Stimulated activated CD8-positive, alpha-beta memory T cell treated with anti-CD3 and anti-CD28 coated beads, Interleukin-12 subunit alpha, Interleukin-12 subunit beta, amount 100 ng/mL, for 4 hours (primary cell): Measurements from ENCODE around the gene NDST3.
"Not testable (repeated sequence)": the region's sequence is repeated elsewhere in the genome, so short reads cannot be mapped to it uniquely, and the experiment has no call there.

ENCODE experiments used
- DNase-seq: peaks from one replicate; pipeline ENCODE4 v3.0.0-alpha.2; 2020; ENCODE audit warnings: low read depth

The NDST3 gene

GRCh38 chr4:118177126-118177525, 142.8 kb downstream of the NDST3 start:
- DNase-seq, result no peak

GRCh38 chr4:118180776-118181175, 146.5 kb downstream of the NDST3 start:
- DNase-seq, result no peak

GRCh38 chr4:118190903-118191302, 156.6 kb downstream of the NDST3 start:
- no peak for DNase-seq

GRCh38 chr4:118193421-118193820, 159.1 kb downstream of the NDST3 start:
- DNase-seq, result no peak

- DNase-seq, result no peak
Measured at GRCh38 chr4:118206627-118207026, 172.3 kb downstream of the NDST3 start.

GRCh38 chr4:118213101-118213500, 178.8 kb downstream of the NDST3 start:
- DNase-seq, result no peak

- no peak for DNase-seq
Measured at GRCh38 chr4:118215826-118216225, 181.5 kb downstream of the NDST3 start.

- no peak for DNase-seq
Measured at GRCh38 chr4:118221227-118221800, 187.0 kb downstream of the NDST3 start.

GRCh38 chr4:118224243-118224829, 190.1 kb downstream of the NDST3 start:
- DNase-seq, result no peak

- DNase-seq, result no peak
Measured at GRCh38 chr4:118225511-118225910, 191.2 kb downstream of the NDST3 start.

- no peak for DNase-seq
Measured at GRCh38 chr4:118226311-118227010, 192.2 kb downstream of the NDST3 start.

GRCh38 chr4:118235566-118236120, 201.4 kb downstream of the NDST3 start:
- no peak for DNase-seq

- DNase-seq, result no peak
Measured at GRCh38 chr4:118237531-118237930, 203.2 kb downstream of the NDST3 start.

GRCh38 chr4:118249890-118250289, 215.6 kb downstream of the NDST3 start:
- DNase-seq, result no peak

GRCh38 chr4:118254368-118254767, 220.1 kb downstream of the NDST3 start:
- DNase-seq, result no peak

- DNase-seq, result no peak
Measured at GRCh38 chr4:118259111-118259510, 224.8 kb downstream of the NDST3 start.

GRCh38 chr4:118260309-118260708, 226.0 kb downstream of the NDST3 start:
- no peak for DNase-seq

GRCh38 chr4:118264096-118264495, 229.8 kb downstream of the NDST3 start:
- no peak for DNase-seq

GRCh38 chr4:118265312-118266144, 231.2 kb downstream of the NDST3 start:
- no peak for DNase-seq

GRCh38 chr4:118266145-118266496, 231.8 kb downstream of the NDST3 start:
- not testable (repeated sequence) for DNase-seq

GRCh38 chr4:118268780-118269179, 234.5 kb downstream of the NDST3 start:
- DNase-seq, result no peak

- DNase-seq, result no peak
Measured at GRCh38 chr4:118270492-118270891, 236.2 kb downstream of the NDST3 start.
